Vagina (tissue), 2 donors: ENCODE data around the gene DDX4. TPM values are rescaled to one million over a fixed set of nuclear protein-coding genes. Genes with fewer than 3 reads are reported as not detected.

Experiments used
- DNase-seq, 2 donors: peaks; one replicate each; pipeline ENCODE4 v3.0.0-alpha.2; 2017; ENCODE audit errors: extremely low spot score in 2 of 2
- H3K27ac ChIP-seq: fragments of 200-600 bp; sonication (generic); one replicate; pipeline ENCODE4 v1.5.1; 2019
- H3K27me3 ChIP-seq: fragments of 200-600 bp; sonication (generic); one replicate; pipeline ENCODE4 v1.5.1; 2019
- H3K36me3 ChIP-seq, 2 donors: fragments of 200-600 bp; sonication (generic); one replicate each; pipeline ENCODE4 v1.5.1; 2017 to 2019
- H3K4me1 ChIP-seq: fragments of 200-600 bp; sonication (generic); one replicate; pipeline ENCODE4 v1.5.1; 2019
- H3K4me3 ChIP-seq, 2 donors: fragments of 200-600 bp; sonication (generic); 1 replicate in 1 of 2; 2 replicates in 1 of 2; pipeline ENCODE4 v1.5.1; 2016 to 2019
- H3K9me3 ChIP-seq: fragments of 200-600 bp; sonication (generic); one replicate; pipeline ENCODE4 v1.5.1; 2019
- CTCF ChIP-seq, 3 experiments: fragments of 450-650 bp in 2 of 3; fragments of 200-600 bp in 1 of 3; sonication (generic) in 1 of 3; IDR thresholded peaks; one replicate each; pipeline ENCODE4 v1.5.1; 2017 to 2019; ENCODE audit warnings: antibody characterized with exemption in 3 of 3, mild to moderate bottlenecking in 2 of 3, moderate library complexity in 2 of 3
- POLR2A ChIP-seq, 2 donors: fragments of 450-650 bp; IDR thresholded peaks; one replicate each; pipeline ENCODE4 v1.6.1; 2017; ENCODE audit warnings: antibody characterized with exemption in 2 of 2, mild to moderate bottlenecking in 2 of 2, moderate library complexity in 2 of 2
- POLR2AphosphoS5 ChIP-seq, 2 donors: sonication (generic); formaldehyde crosslinking; IDR thresholded peaks; one replicate each; pipeline ENCODE4 v1.9.0; 2017; ENCODE audit warnings: antibody characterized with exemption in 2 of 2, mild to moderate bottlenecking in 2 of 2, low read depth in 1 of 2; ENCODE audit not compliant: insufficient read depth in 1 of 2
- intact Hi-C: fragments of 100-400 bp; cut with DNase I; formaldehyde crosslinking; loops from one replicate; pipeline ENCODE4 v1.15.1; 2023
- total RNA-seq: library from RNA; depleted of rRNA; stranded (reverse); fragments of >200 nt; gene quantifications from one replicate; pipeline ENCODE4 v1.2.3, GENCODE V29; 2016

The DDX4 gene
- total RNA-seq, 1 donor from 2014 or later, result not detected

GRCh38 chr5:55702598-55703345, 35.1 kb upstream of the DDX4 start:
- no peak for TF ChIP-seq POLR2AphosphoS5 (IDR thresholded peaks at IDR 0.05; ENCODE audit: insufficient read depth in 1 of 2, low read depth in 1 of 2)
- TF ChIP-seq CTCF (IDR thresholded peaks at IDR 0.05), result no peak
- no peak for TF ChIP-seq POLR2A (IDR thresholded peaks at IDR 0.05)
- no peak overlapping the region for H3K4me3 ChIP-seq
- H3K36me3 ChIP-seq, result no peaks in the 10 kb centered on the region
- no peak overlapping the region for H3K27ac ChIP-seq
- intact Hi-C loops, result no loop called here
- H3K9me3 ChIP-seq, result no peaks in the 10 kb centered on the region
- H3K27me3 ChIP-seq, result no peaks in the 10 kb centered on the region
- DNase-seq, result no peak
- no peaks in the 10 kb centered on the region for H3K4me1 ChIP-seq

- no peak for TF ChIP-seq POLR2A (IDR thresholded peaks at IDR 0.05)
- no peak for TF ChIP-seq CTCF (IDR thresholded peaks at IDR 0.05)
- no peak for TF ChIP-seq POLR2AphosphoS5 (IDR thresholded peaks at IDR 0.05; ENCODE audit: insufficient read depth in 1 of 2, low read depth in 1 of 2)
- Histone ChIP-seq H3K9me3 (no peaks in the 10 kb centered on the region), H3K4me3 (no peak overlapping the region), H3K27ac (no peak overlapping the region), H3K4me1 (peaks cover 5% of the 10 kb centered on the region), H3K36me3 (no peaks in the 10 kb centered on the region), H3K27me3 (no peaks in the 10 kb centered on the region)
- DNase-seq, result no peak
- intact Hi-C loops, result no loop called here
These were observed 31.6 kb upstream of the DDX4 start for GRCh38 chr5:55706230-55706629.

GRCh38 chr5:55708732-55709131, 29.1 kb upstream of the DDX4 start:
- TF ChIP-seq CTCF (IDR thresholded peaks at IDR 0.05) (no peak), POLR2AphosphoS5 (IDR thresholded peaks at IDR 0.05; ENCODE audit: insufficient read depth in 1 of 2, low read depth in 1 of 2) (no peak), POLR2A (IDR thresholded peaks at IDR 0.05) (no peak)
- DNase-seq, result no peak
- peaks cover 17% of the 10 kb centered on the region for H3K4me1 ChIP-seq
- no peaks in the 10 kb centered on the region for H3K9me3 ChIP-seq
- no peak overlapping the region for H3K27ac ChIP-seq
- intact Hi-C loops, result no loop called here
- H3K36me3 ChIP-seq, result no peaks in the 10 kb centered on the region
- no peaks in the 10 kb centered on the region for H3K27me3 ChIP-seq
- no peak overlapping the region for H3K4me3 ChIP-seq

GRCh38 chr5:55711507-55712022, 26.3 kb upstream of the DDX4 start:
- H3K27ac ChIP-seq, result peak overlapping the region; percentile 46
- H3K27me3 ChIP-seq, result no peaks in the 10 kb centered on the region
- intact Hi-C loops, result no loop called here
- DNase-seq, result no peak
- no peaks in the 10 kb centered on the region for H3K9me3 ChIP-seq
- peak overlapping the region; percentile 80 to 90 for H3K4me3 ChIP-seq
- TF ChIP-seq CTCF (IDR thresholded peaks at IDR 0.05) (no peak), POLR2A (IDR thresholded peaks at IDR 0.05) (no peak), POLR2AphosphoS5 (IDR thresholded peaks at IDR 0.05; ENCODE audit: insufficient read depth in 1 of 2, low read depth in 1 of 2) (no peak)
- peaks cover 17% of the 10 kb centered on the region for H3K4me1 ChIP-seq
- H3K36me3 ChIP-seq, result no peaks in the 10 kb centered on the region
